ENCODE measurements around the gene TSBP1. TPM values are rescaled to one million over a fixed set of nuclear protein-coding genes. Genes with fewer than 3 reads are reported as not detected.

TSBP1 gene
- total RNA-seq, 2 donors from 2014 or later: 0.45 TPM; not detected in 1

- H3K27me3 ChIP-seq (replicated peaks; ENCODE audit: insufficient read depth): no peaks in the 10 kb centered on the region
- H3K4me1 ChIP-seq (replicated peaks): no peaks in the 10 kb centered on the region
- intact Hi-C loops (cut with DNase I): loop anchor here (10.0 kb wide), 1 partner anchor 450 kb away; no protein-coding TSS in a partner anchor
- WGBS: 13% methylated on average over 12 of the region's 12 CpGs
- DNase-seq (ENCODE audit: low spot score): no peak
- H3K4me3 ChIP-seq: peak overlapping the region; percentile 27 to 29
- H3K27ac ChIP-seq: peak overlapping the region; percentile 71
- H3K9me3 ChIP-seq: no peaks in the 10 kb centered on the region
- H3K36me3 ChIP-seq: no peaks in the 10 kb centered on the region
- TF ChIP-seq POLR2AphosphoS5 (IDR thresholded peaks at IDR 0.05): no peak
- TF ChIP-seq CTCF (IDR thresholded peaks at IDR 0.05): no peak
- no peak for TF ChIP-seq POLR2A (IDR thresholded peaks at IDR 0.05)
Observed at GRCh38 chr6:32254761-32255198, 116.9 kb downstream of the TSBP1 start.

- H3K36me3 ChIP-seq: no peaks in the 10 kb centered on the region
- no peaks in the 10 kb centered on the region for H3K9me3 ChIP-seq
- no peak overlapping the region for H3K27ac ChIP-seq
- DNase-seq (ENCODE audit: low spot score): no peak
- no peak for TF ChIP-seq POLR2A (IDR thresholded peaks at IDR 0.05)
- TF ChIP-seq POLR2AphosphoS5 (IDR thresholded peaks at IDR 0.05): no peak
- TF ChIP-seq CTCF (IDR thresholded peaks at IDR 0.05): no peak
- H3K27me3 ChIP-seq (replicated peaks; ENCODE audit: insufficient read depth): no peaks in the 10 kb centered on the region
- H3K4me1 ChIP-seq (replicated peaks): no peaks in the 10 kb centered on the region
- 46% methylated on average over 1 of the region's 2 CpGs for WGBS
- intact Hi-C loops (cut with DNase I): loop anchor here (10.0 kb wide), 1 partner anchor 452 kb away; no protein-coding TSS in a partner anchor
- H3K4me3 ChIP-seq: no peak overlapping the region
Observed at GRCh38 chr6:32252331-32253009, 119.2 kb downstream of the TSBP1 start.

- no peak for TF ChIP-seq CTCF (IDR thresholded peaks at IDR 0.05)
- no peak for TF ChIP-seq POLR2AphosphoS5 (IDR thresholded peaks at IDR 0.05)
- TF ChIP-seq POLR2A (IDR thresholded peaks at IDR 0.05): no peak
- no peaks in the 10 kb centered on the region for H3K4me1 ChIP-seq (replicated peaks)
- no peak overlapping the region for H3K4me3 ChIP-seq
- H3K9me3 ChIP-seq: no peaks in the 10 kb centered on the region
- 85% methylated on average over 2 of the region's 2 CpGs for WGBS
- intact Hi-C loops (cut with DNase I): loop anchor here (5.0 to 10.0 kb wide), 2 partner anchors 163 to 546 kb away; no protein-coding TSS in a partner anchor
- H3K36me3 ChIP-seq: no peaks in the 10 kb centered on the region
- H3K27me3 ChIP-seq (replicated peaks; ENCODE audit: insufficient read depth): no peaks in the 10 kb centered on the region
- H3K27ac ChIP-seq: no peak overlapping the region
- no peak for DNase-seq (ENCODE audit: low spot score)
Observed at GRCh38 chr6:32249262-32249661, 122.4 kb downstream of the TSBP1 start.

- Histone ChIP-seq H3K9me3 (no peaks in the 10 kb centered on the region), H3K4me3 (no peak overlapping the region), H3K36me3 (no peaks in the 10 kb centered on the region), H3K27me3 (replicated peaks; ENCODE audit: insufficient read depth) (no peaks in the 10 kb centered on the region), H3K27ac (no peak overlapping the region), H3K4me1 (replicated peaks) (no peaks in the 10 kb centered on the region)
- 0% methylated on average over 2 of the region's 2 CpGs for WGBS
- DNase-seq (ENCODE audit: low spot score): no peak
- TF ChIP-seq POLR2AphosphoS5 (IDR thresholded peaks at IDR 0.05): no peak
- no peak for TF ChIP-seq CTCF (IDR thresholded peaks at IDR 0.05)
- TF ChIP-seq POLR2A (IDR thresholded peaks at IDR 0.05): no peak
- intact Hi-C loops (cut with DNase I): loop anchor here (5.0 to 10.0 kb wide), 2 partner anchors 165 to 547 kb away; no protein-coding TSS in a partner anchor
Observed at GRCh38 chr6:32247401-32247800, 124.3 kb downstream of the TSBP1 start.
